DOHH2 (cell line): ENCODE data around the gene WARS2.

ENCODE experiments used
- H3F3A ChIP-seq: fragments of 200-600 bp; sonication (generic), shearing (Covaris generic); 2 replicates; pipeline ENCODE4 v1.6.0; 2016; ENCODE audit warnings: antibody characterized with exemption, mild to moderate bottlenecking; ENCODE audit not compliant: control insufficient read depth, insufficient read depth
- H3K27ac ChIP-seq: fragments of 200-600 bp; sonication (generic); 2 replicates; pipeline ENCODE4 v1.5.1; 2014; ENCODE audit warnings: low read depth, mild to moderate bottlenecking, low read length, moderate library complexity
- H3K27me3 ChIP-seq: fragments of 200-600 bp; sonication (generic); 2 replicates; pipeline ENCODE4 v1.6.1; 2014; ENCODE audit warnings: mild to moderate bottlenecking, low read length, mixed read lengths; ENCODE audit not compliant: control insufficient read depth
- H3K36me3 ChIP-seq: fragments of 200-600 bp; sonication (generic); 2 replicates; pipeline ENCODE4 v1.6.1; 2014; ENCODE audit warnings: mild to moderate bottlenecking, low read length, moderate library complexity, mixed read lengths; ENCODE audit not compliant: control insufficient read depth
- H3K4me1 ChIP-seq: fragments of 200-600 bp; sonication (generic); 2 replicates; pipeline ENCODE4 v1.6.1; 2014; ENCODE audit warnings: mild to moderate bottlenecking, low read length, mixed read lengths; ENCODE audit not compliant: control insufficient read depth
- H3K4me2 ChIP-seq: fragments of 200-600 bp; sonication (generic); 2 replicates; pipeline ENCODE4 v1.6.0; 2014; ENCODE audit warnings: mild to moderate bottlenecking, low read length, moderate library complexity
- H3K4me3 ChIP-seq: fragments of 200-600 bp; sonication (generic); 2 replicates; pipeline ENCODE4 v1.5.1; 2014; ENCODE audit warnings: mild to moderate bottlenecking, low read length, mixed read lengths
- H3K79me2 ChIP-seq: fragments of 200-600 bp; sonication (generic); 2 replicates; pipeline ENCODE4 v1.6.1; 2014; ENCODE audit warnings: mild to moderate bottlenecking, low read length, mixed read lengths; ENCODE audit not compliant: control insufficient read depth
- H3K9me2 ChIP-seq: fragments of 200-600 bp; sonication (generic); replicated peaks from 2 replicates; pipeline ENCODE4 v1.6.1; 2014; ENCODE audit warnings: mild to moderate bottlenecking, low read length, mixed read lengths; ENCODE audit not compliant: control insufficient read depth
- H3K9me3 ChIP-seq: fragments of 200-600 bp; sonication (generic); 2 replicates; pipeline ENCODE4 v1.6.1; 2014; ENCODE audit warnings: antibody characterized with exemption, low read length, mixed read lengths; ENCODE audit not compliant: control insufficient read depth, insufficient read depth
- H4K20me1 ChIP-seq: fragments of 200-600 bp; sonication (generic); 2 replicates; pipeline ENCODE4 v1.6.0; 2014; ENCODE audit warnings: low read depth, mild to moderate bottlenecking, antibody characterized with exemption, low read length, moderate library complexity; ENCODE audit not compliant: control insufficient read depth, insufficient read depth
- EZH2phosphoT487 ChIP-seq: fragments of 200-600 bp; sonication (generic); IDR thresholded peaks from 2 replicates; pipeline ENCODE4 v1.6.1; 2017; ENCODE audit warnings: borderline replicate concordance, mild to moderate bottlenecking, antibody characterized with exemption, low read length, moderate library complexity, mixed read lengths
- TF ChIP-seq, protein P1 (sequence below): fragments of 200-600 bp; sonication (generic); IDR thresholded peaks from one replicate; pipeline ENCODE4 v1.5.1; 2014; ENCODE audit warnings: antibody characterized with exemption, mild to moderate bottlenecking, low read depth, low read length; ENCODE audit not compliant: poor library complexity, severe bottlenecking

Gene WARS2

DNA sequence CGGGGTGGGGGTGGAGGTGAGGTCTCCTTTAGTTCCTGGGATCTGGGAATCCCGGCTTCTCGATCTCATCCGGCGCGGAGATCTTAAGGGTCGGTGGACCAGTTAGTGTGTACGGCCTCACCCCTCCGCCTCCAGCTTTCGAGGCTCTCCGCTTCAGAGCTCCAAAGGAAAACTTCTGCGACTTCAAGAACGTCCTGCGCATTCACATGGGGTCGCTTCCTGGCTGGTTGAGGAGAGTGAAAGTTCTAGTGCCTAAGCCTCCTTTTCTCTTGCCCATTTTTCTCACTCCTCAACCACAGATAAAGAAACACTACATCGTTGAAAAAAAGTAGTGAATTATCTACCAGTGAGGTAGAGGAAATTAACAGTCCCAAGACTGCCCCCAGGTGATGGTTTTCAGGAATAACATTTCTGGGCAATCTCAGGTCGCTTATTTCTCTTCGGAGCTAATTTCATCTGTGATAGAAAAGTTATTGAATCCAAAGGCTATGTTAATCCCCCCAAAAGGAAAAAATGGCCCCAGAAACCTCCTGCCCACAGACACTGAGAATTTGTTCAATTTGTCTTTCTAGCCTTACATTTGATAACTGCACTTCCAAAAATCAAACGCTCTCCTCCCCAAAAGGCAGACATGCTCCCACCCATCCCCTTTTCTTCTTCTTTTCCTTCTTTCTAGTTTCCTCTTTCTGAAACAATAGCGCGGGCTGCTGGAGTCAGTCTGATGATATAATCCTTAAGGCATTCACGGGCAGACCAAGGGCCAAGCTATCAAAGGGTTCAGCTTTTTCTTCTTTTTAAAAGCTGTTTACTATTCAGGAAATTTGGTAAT is 131.8 kb downstream of the WARS2 start:
- no peaks in the 10 kb centered on the region for H3K9me2 ChIP-seq
- H3K27ac ChIP-seq: no peak overlapping the region
- H3K79me2 ChIP-seq: no peaks in the 10 kb centered on the region
- no peaks in the 10 kb centered on the region for H3K9me3 ChIP-seq
- H3K27me3 ChIP-seq: 0 out of 2 replicates have a peak, but pooled peaks cover 3% of the 10 kb centered on the region
- no peak overlapping the region for H3K4me3 ChIP-seq
- no peak for TF ChIP-seq EZH2phosphoT487
- TF ChIP-seq, protein P1, sequence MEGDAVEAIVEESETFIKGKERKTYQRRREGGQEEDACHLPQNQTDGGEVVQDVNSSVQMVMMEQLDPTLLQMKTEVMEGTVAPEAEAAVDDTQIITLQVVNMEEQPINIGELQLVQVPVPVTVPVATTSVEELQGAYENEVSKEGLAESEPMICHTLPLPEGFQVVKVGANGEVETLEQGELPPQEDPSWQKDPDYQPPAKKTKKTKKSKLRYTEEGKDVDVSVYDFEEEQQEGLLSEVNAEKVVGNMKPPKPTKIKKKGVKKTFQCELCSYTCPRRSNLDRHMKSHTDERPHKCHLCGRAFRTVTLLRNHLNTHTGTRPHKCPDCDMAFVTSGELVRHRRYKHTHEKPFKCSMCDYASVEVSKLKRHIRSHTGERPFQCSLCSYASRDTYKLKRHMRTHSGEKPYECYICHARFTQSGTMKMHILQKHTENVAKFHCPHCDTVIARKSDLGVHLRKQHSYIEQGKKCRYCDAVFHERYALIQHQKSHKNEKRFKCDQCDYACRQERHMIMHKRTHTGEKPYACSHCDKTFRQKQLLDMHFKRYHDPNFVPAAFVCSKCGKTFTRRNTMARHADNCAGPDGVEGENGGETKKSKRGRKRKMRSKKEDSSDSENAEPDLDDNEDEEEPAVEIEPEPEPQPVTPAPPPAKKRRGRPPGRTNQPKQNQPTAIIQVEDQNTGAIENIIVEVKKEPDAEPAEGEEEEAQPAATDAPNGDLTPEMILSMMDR: peak; percentile 66
- H3F3A ChIP-seq: no peaks in the 10 kb centered on the region
- no peaks in the 10 kb centered on the region for H3K4me1 ChIP-seq
- no peaks in the 10 kb centered on the region for H4K20me1 ChIP-seq
- H3K4me2 ChIP-seq: no peak overlapping the region
- no peaks in the 10 kb centered on the region for H3K36me3 ChIP-seq

DNA sequence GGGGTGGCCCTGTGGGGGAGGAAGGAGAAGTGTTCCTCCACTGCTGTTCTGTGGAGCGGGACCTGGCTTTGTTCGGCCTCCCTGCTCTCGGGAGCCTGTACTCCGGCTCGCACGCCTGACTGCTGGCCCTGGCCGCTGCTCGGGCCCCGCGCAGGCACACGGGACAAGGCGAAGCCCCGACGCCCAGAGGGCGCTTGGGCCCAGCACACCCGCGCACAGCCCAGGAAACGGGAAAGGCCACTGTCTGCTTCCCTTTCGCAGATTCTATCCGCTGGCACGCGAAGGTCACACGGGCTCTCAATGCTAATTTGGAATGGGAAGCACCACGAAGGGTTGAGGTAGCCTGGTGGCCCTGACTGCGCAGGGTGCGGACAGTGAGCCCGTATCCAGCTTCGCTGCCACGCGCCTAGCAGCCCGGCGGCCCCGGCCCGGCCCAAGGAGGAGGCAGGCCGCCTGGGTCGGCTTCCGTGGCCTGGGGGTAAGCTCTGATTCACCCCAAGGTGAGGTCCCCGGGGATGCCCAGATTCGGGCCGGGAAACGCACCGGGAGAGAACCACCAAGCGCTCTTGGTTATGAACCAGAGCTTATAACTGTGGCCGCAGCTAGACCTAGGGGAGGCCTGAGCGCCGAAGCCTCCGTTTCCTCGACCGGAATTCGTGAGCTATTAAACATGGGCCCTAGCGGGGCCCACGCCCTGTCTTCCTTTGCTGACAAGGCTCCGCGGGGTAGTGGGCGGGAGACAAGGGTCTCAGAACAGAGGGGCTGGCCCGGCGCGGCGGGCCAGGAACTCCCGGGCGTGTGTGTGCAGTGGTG is 132.6 kb downstream of the WARS2 start:
- H3K4me2 ChIP-seq: no peak overlapping the region
- H3K4me1 ChIP-seq: no peaks in the 10 kb centered on the region
- H3K27me3 ChIP-seq: 0 out of 2 replicates have a peak, but pooled peaks cover 3% of the 10 kb centered on the region
- no peak for TF ChIP-seq EZH2phosphoT487
- TF ChIP-seq, protein P1: no peak
- H3K27ac ChIP-seq: no peak overlapping the region
- no peaks in the 10 kb centered on the region for H4K20me1 ChIP-seq
- no peaks in the 10 kb centered on the region for H3K36me3 ChIP-seq
- H3K79me2 ChIP-seq: no peaks in the 10 kb centered on the region
- H3F3A ChIP-seq: no peaks in the 10 kb centered on the region
- no peaks in the 10 kb centered on the region for H3K9me3 ChIP-seq
- H3K9me2 ChIP-seq: no peaks in the 10 kb centered on the region
- no peak overlapping the region for H3K4me3 ChIP-seq

DNA sequence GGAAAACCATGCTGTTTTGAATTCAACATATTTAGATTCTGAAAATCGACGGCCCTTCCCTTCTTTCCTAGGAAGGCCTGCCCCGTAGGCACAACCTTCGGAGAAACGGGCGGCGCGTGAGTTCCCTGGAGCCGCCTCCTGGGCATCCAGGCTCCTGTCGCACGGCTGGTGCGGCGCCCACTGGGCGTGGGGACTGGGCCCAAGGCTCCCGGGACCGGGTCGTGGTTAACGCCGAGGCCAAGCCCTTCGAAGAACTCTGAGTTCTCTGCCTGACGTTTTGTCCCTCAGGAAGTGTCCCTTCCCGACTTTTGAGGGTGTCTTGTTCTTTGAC is 133.1 kb downstream of the WARS2 start:
- 0 out of 2 replicates have a peak, but pooled peaks cover 3% of the 10 kb centered on the region for H3K27me3 ChIP-seq
- TF ChIP-seq, protein P1: no peak
- no peak for TF ChIP-seq EZH2phosphoT487

More for the DNA sequence above, 133.1 kb downstream of the WARS2 start:
- H3K27ac ChIP-seq: no peak overlapping the region
- H3K9me3 ChIP-seq: no peaks in the 10 kb centered on the region
- no peak overlapping the region for H3K4me3 ChIP-seq
- H3K9me2 ChIP-seq: no peaks in the 10 kb centered on the region
- H3F3A ChIP-seq: no peaks in the 10 kb centered on the region
- no peaks in the 10 kb centered on the region for H3K36me3 ChIP-seq
- H4K20me1 ChIP-seq: no peaks in the 10 kb centered on the region
- H3K79me2 ChIP-seq: no peaks in the 10 kb centered on the region
- H3K4me1 ChIP-seq: no peaks in the 10 kb centered on the region
- H3K4me2 ChIP-seq: no peak overlapping the region
